CD14-positive monocyte (primary cell): ENCODE results near the gene VPS39. TPM values are rescaled to one million over a fixed set of nuclear protein-coding genes. Genes with fewer than 3 reads are reported as not detected.

Experiments used
- DNase-seq, 3 donors: peaks; one replicate each; pipeline ENCODE4 v3.0.0-alpha.2; 2011 to 2022
- H2AFZ ChIP-seq: 2 replicates; pipeline ENCODE4 v1.6.0; 2012; ENCODE audit warnings: mild to moderate bottlenecking, low read depth, low read length, inconsistent platforms; ENCODE audit not compliant: insufficient read depth, poor library complexity, severe bottlenecking
- H3K27ac ChIP-seq, 2 donors: 1 replicate in 1 of 2; 2 replicates in 1 of 2; pipeline ENCODE4 v1.5.1; 2012 to 2013; ENCODE audit warnings: low read length in 2 of 2, control low read depth in 1 of 2, inconsistent platforms in 1 of 2, low read depth in 1 of 2, mild to moderate bottlenecking in 1 of 2
- H3K27me3 ChIP-seq, 2 donors: one replicate each; pipeline versions ENCODE4 v1.6.0 to v1.6.1; 2011 to 2013; ENCODE audit warnings: low read length in 2 of 2; ENCODE audit not compliant: control insufficient read depth in 2 of 2, insufficient read depth in 2 of 2
- H3K36me3 ChIP-seq, 2 donors: replicated peaks in 1 of 2; 1 replicate in 1 of 2; 2 replicates in 1 of 2; pipeline versions ENCODE4 v1.5.1 to v1.6.1; 2012 to 2013; ENCODE audit warnings: low read length in 2 of 2, control low read depth in 1 of 2, inconsistent platforms in 1 of 2, mild to moderate bottlenecking in 1 of 2; ENCODE audit not compliant: insufficient read depth in 2 of 2, control insufficient read depth in 1 of 2
- H3K4me1 ChIP-seq, 2 donors: 1 replicate in 1 of 2; 2 replicates in 1 of 2; pipeline versions ENCODE4 v1.5.1 to v1.6.1; 2012 to 2013; ENCODE audit warnings: low read length in 2 of 2, control low read depth in 1 of 2, inconsistent platforms in 1 of 2, mild to moderate bottlenecking in 1 of 2, moderate library complexity in 1 of 2; ENCODE audit not compliant: insufficient read depth in 2 of 2, control insufficient read depth in 1 of 2
- H3K4me2 ChIP-seq: replicated peaks from 2 replicates; pipeline ENCODE3; 2012; ENCODE audit warnings: low read length, moderate library complexity, mild to moderate bottlenecking; ENCODE audit not compliant: poor library complexity, severe bottlenecking; ENCODE audit errors: extremely low read depth
- H3K4me3 ChIP-seq, 3 experiments: fragments of 200-600 bp in 1 of 3; sonication (generic) in 1 of 3; replicated peaks in 1 of 3; 1 replicate in 2 of 3; 2 replicates in 1 of 3; pipeline ENCODE4 v1.5.1; 2011 to 2013; ENCODE audit warnings: low read length in 3 of 3, mild to moderate bottlenecking in 3 of 3, control low read depth in 2 of 3, low read depth in 2 of 3, inconsistent platforms in 1 of 3, moderate library complexity in 1 of 3
- H3K79me2 ChIP-seq: 2 replicates; pipeline ENCODE4 v1.6.0; 2012; ENCODE audit warnings: mild to moderate bottlenecking, control low read depth, inconsistent platforms, low read length, moderate library complexity; ENCODE audit not compliant: insufficient read depth
- H3K9ac ChIP-seq: 2 replicates; pipeline ENCODE4 v1.6.0; 2017; ENCODE audit warnings: low read length, mild to moderate bottlenecking; ENCODE audit not compliant: insufficient read depth, poor library complexity, severe bottlenecking
- H3K9me3 ChIP-seq, 2 donors: replicated peaks in 1 of 2; 1 replicate in 1 of 2; 2 replicates in 1 of 2; pipeline versions ENCODE4 v1.5.1 to v1.6.1; 2012 to 2013; ENCODE audit warnings: low read length in 2 of 2, control low read depth in 1 of 2; ENCODE audit not compliant: control insufficient read depth in 1 of 2, insufficient read depth in 1 of 2
- H4K20me1 ChIP-seq: 2 replicates; pipeline ENCODE4 v1.6.0; 2012; ENCODE audit warnings: mild to moderate bottlenecking, low read length, control low read depth, moderate library complexity; ENCODE audit not compliant: insufficient read depth
- H3K27ac Mint-ChIP-seq, 7 donors: one replicate each; pipeline ENCODE4 v1.8.0; 2020; ENCODE audit warnings: mild to moderate bottlenecking in 7 of 7, mixed read lengths in 7 of 7, moderate library complexity in 6 of 7, inconsistent platforms in 2 of 7
- H3K27me3 Mint-ChIP-seq, 3 donors: one replicate each; pipeline ENCODE4 v1.8.0; 2021 to 2022; ENCODE audit warnings: low read depth in 3 of 3, mild to moderate bottlenecking in 3 of 3, mixed read lengths in 3 of 3, moderate library complexity in 3 of 3, inconsistent platforms in 1 of 3
- H3K36me3 Mint-ChIP-seq, 2 donors: one replicate each; pipeline ENCODE4 v1.8.0; 2020; ENCODE audit warnings: mixed read lengths in 2 of 2, inconsistent platforms in 1 of 2, mild to moderate bottlenecking in 1 of 2
- H3K4me1 Mint-ChIP-seq: one replicate; pipeline ENCODE4 v1.8.0; 2020; ENCODE audit warnings: mild to moderate bottlenecking, mixed read lengths
- H3K4me3 Mint-ChIP-seq, 2 donors: one replicate each; pipeline ENCODE4 v1.8.0; 2020; ENCODE audit warnings: mild to moderate bottlenecking in 2 of 2, mixed read lengths in 2 of 2, moderate library complexity in 1 of 2
- H3K9me3 Mint-ChIP-seq, 7 donors: one replicate each; pipeline ENCODE4 v1.8.0; 2020 to 2022; ENCODE audit warnings: mixed read lengths in 7 of 7, mild to moderate bottlenecking in 6 of 7, moderate library complexity in 6 of 7, inconsistent platforms in 2 of 7
- CTCF ChIP-seq: fragments of 200-600 bp; IDR thresholded peaks from one replicate; pipeline ENCODE4 v1.8.0; 2022; ENCODE audit warnings: antibody characterized with exemption, mild to moderate bottlenecking
- WGBS: methylation state at CpG from one replicate; pipeline ENCODE4 v1.1.5; 2013; ENCODE audit warnings: missing lambda C conversion rate; ENCODE audit not compliant: insufficient coverage; 5-methylcytosine and 5-hydroxymethylcytosine counted together
- intact Hi-C, 2 donors: fragments of 100-400 bp; cut with micrococcal nuclease; formaldehyde crosslinking; loops; one replicate each; pipeline versions ENCODE4 v1.15.0 to v1.15.1; 2023
- polyA plus RNA-seq, 3 donors: library from polyadenylated mRNA; depleted of rRNA in 1 of 3; unstranded in 2 of 3; stranded (reverse) in 1 of 3; fragments of 300-500 nt in 2 of 3; fragments of >200 nt in 1 of 3; fragmentation: Illumina TruSeq in 2 of 3; gene quantifications; 1 replicate in 2 of 3; 2 replicates in 1 of 3; pipeline ENCODE4 v1.2.3, GENCODE V29; 2012 to 2021

VPS39 gene
- polyA plus RNA-seq, 3 donors, result 16.8 to 102 (median 25.8) TPM

- H3K9me3 Mint-ChIP-seq, result peaks cover 0 to 4% (median 2%) of the 10 kb centered on the region in 7 donors
- no peak for DNase-seq
- no peaks in the 10 kb centered on the region for H3K79me2 ChIP-seq
- no peaks in the 10 kb centered on the region for H4K20me1 ChIP-seq
- no peak overlapping the region for H3K27ac ChIP-seq
- WGBS, result 67% methylated on average over 1 of the region's 1 CpG
- H3K36me3 ChIP-seq, result no peaks in the 10 kb centered on the region
- H3K27me3 ChIP-seq, result no peaks in the 10 kb centered on the region
- H3K36me3 Mint-ChIP-seq, result no peaks in the 10 kb centered on the region
- no peak overlapping the region for H3K4me2 ChIP-seq
- peak overlapping the region in 2 of 7 donors; percentile 63 to 70 for H3K27ac Mint-ChIP-seq
- H3K4me1 Mint-ChIP-seq, result peaks cover 51% of the 10 kb centered on the region
- no peak overlapping the region for H3K4me3 Mint-ChIP-seq
- peak overlapping the region; percentile 18 for H2AFZ ChIP-seq
- peaks cover 0 to 2% (median 0%) of the 10 kb centered on the region in 3 donors for H3K27me3 Mint-ChIP-seq
- no peak overlapping the region for H3K9ac ChIP-seq
- peaks cover 47 to 50% of the 10 kb centered on the region in 2 donors for H3K4me1 ChIP-seq
- no peak for TF ChIP-seq CTCF
- H3K9me3 ChIP-seq, result no peaks in the 10 kb centered on the region
- no peak overlapping the region for H3K4me3 ChIP-seq
- intact Hi-C loops, result no loop called here
Observed at GRCh38 chr15:42120285-42120684, 87.8 kb downstream of the VPS39 start.

GRCh38 chr15:42119446-42119760, 88.7 kb downstream of the VPS39 start:
- Mint-ChIP-seq H3K4me1 (peaks cover 51% of the 10 kb centered on the region), H3K4me3 (peak overlapping the region in 1 of 2 donors; percentile 86), H3K27ac (peak overlapping the region in 1 of 7 donors; percentile 50), H3K36me3 (no peaks in the 10 kb centered on the region), H3K27me3 (peaks cover 0 to 2% (median 0%) of the 10 kb centered on the region in 3 donors), H3K9me3 (peaks cover 0 to 4% (median 2%) of the 10 kb centered on the region in 7 donors)
- Histone ChIP-seq H3K4me2 (peak overlapping the region; percentile 12), H3K4me3 (no peak overlapping the region), H4K20me1 (no peaks in the 10 kb centered on the region), H3K36me3 (no peaks in the 10 kb centered on the region), H3K79me2 (no peaks in the 10 kb centered on the region), H3K4me1 (peaks cover 47 to 50% of the 10 kb centered on the region in 2 donors), H3K27me3 (no peaks in the 10 kb centered on the region), H3K9ac (peak overlapping the region; percentile 2), H3K9me3 (no peaks in the 10 kb centered on the region), H2AFZ (peak overlapping the region; percentile 70), H3K27ac (peak overlapping the region in 1 of 2 donors; percentile 4)
- 92% methylated on average over 5 of the region's 5 CpGs for WGBS
- intact Hi-C loops, result no loop called here
- DNase-seq, result no peak
- TF ChIP-seq CTCF, result no peak
